LoVo (cell line): ENCODE results near the gene KCND1.
"Not testable (repeated sequence)": the region's sequence is repeated elsewhere in the genome, so short reads cannot be mapped to it uniquely, and the experiment has no call there.

Experiments
- DNase-seq: peaks from one replicate; pipeline ENCODE4 v3.0.0-alpha.2; 2016; ENCODE audit warnings: low spot score

Gene KCND1

GRCh38 chrX:48971249-48972219 is at the start of gene KCND1:
KCND1 (minus strand) TSS chrX:48971844; CDS start chrX:48970271, 1,573 bp downstream.
- no peak for DNase-seq

- DNase-seq, result no peak
These were observed 48.1 kb upstream of the KCND1 start for GRCh38 chrX:49019599-49020249.

- no peak for DNase-seq
These were observed 47.4 kb upstream of the KCND1 start for GRCh38 chrX:49019050-49019449.

GRCh38 chrX:49003696-49004095 is 32.1 kb upstream of the KCND1 start:
- DNase-seq, result peak; percentile 1

GRCh38 chrX:49002091-49002935 is 30.7 kb upstream of the KCND1 start, which contains the start of gene GRIPAP1:
GRIPAP1 (minus strand) TSS chrX:49002264; CDS start chrX:49002229, 35 bp downstream.
- DNase-seq, result peak; percentile 80

- DNase-seq, result peak; percentile 1
These were observed 30.0 kb upstream of the KCND1 start for GRCh38 chrX:49001521-49002090.

GRCh38 chrX:49000636-49001035 is 29.0 kb upstream of the KCND1 start:
- no peak for DNase-seq

GRCh38 chrX:48999030-48999429 is 27.4 kb upstream of the KCND1 start:
- DNase-seq, result no peak

GRCh38 chrX:48998391-48998790 is 26.7 kb upstream of the KCND1 start:
- DNase-seq, result no peak

- DNase-seq, result no peak
These were observed 26.2 kb upstream of the KCND1 start for GRCh38 chrX:48997865-48998264.

- no peak for DNase-seq
These were observed 25.8 kb upstream of the KCND1 start for GRCh38 chrX:48997455-48997854.

GRCh38 chrX:48996969-48997368 is 25.3 kb upstream of the KCND1 start:
- no peak for DNase-seq

GRCh38 chrX:48992341-48992740 is 20.7 kb upstream of the KCND1 start:
- no peak for DNase-seq

GRCh38 chrX:48989483-48989882 is 17.8 kb upstream of the KCND1 start:
- DNase-seq, result no peak

GRCh38 chrX:48983896-48984295 is 12.3 kb upstream of the KCND1 start:
- DNase-seq, result no peak

GRCh38 chrX:48983081-48983480 is 11.4 kb upstream of the KCND1 start:
- DNase-seq, result no peak

GRCh38 chrX:48981178-48981577 is 9.5 kb upstream of the KCND1 start:
- DNase-seq, result no peak

GRCh38 chrX:48980341-48980740 is 8.7 kb upstream of the KCND1 start:
- not testable (repeated sequence) for DNase-seq

GRCh38 chrX:48978226-48978625 is 6.6 kb upstream of the KCND1 start:
- DNase-seq, result no peak

GRCh38 chrX:48976086-48976485 is 4.4 kb upstream of the KCND1 start:
- no peak for DNase-seq

GRCh38 chrX:48975541-48975940 is 3.9 kb upstream of the KCND1 start:
- no peak for DNase-seq

- DNase-seq, result no peak
These were observed 3.4 kb upstream of the KCND1 start for GRCh38 chrX:48975041-48975440.
